ENCODE measurements around the gene TBX4.

TBX4 gene

GRCh38 chr17:61454381-61455323 lies 2.4 kb downstream of the TBX4 start:
- DNase-seq (ENCODE audit: low read depth): no peak

- no peak for DNase-seq (ENCODE audit: low read depth)
These were observed 3.3 kb downstream of the TBX4 start for GRCh38 chr17:61455324-61456060.

DNA sequence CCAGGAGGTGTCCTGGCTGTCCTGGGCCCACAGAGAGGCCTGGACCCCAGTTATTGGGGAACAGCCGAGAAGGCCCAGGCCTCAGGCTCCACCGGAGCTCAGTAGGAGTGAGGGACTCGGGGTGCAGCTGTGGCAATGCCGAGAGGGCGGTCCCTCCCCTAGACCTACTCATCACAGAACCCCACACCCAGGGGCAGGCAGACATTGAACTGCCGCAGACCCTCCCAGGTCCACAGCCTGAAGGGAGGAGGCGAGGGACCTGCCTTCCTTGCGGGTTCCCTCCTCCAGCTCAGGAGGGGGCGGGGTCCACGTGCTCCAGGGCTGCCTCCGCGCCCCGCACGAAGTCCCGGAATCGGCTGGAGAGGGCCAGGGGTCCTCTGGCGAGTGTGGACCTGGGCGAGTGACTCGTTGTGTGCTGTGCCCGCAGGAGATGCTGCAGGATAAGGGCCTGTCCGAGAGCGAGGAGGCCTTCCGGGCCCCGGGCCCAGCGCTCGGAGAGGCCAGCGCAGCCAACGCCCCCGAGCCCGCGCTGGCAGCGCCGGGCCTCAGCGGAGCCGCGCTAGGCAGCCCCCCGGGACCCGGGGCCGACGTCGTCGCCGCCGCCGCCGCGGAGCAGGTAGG lies 3.9 kb downstream of the TBX4 start:
- no peak for DNase-seq (ENCODE audit: low read depth)

DNA sequence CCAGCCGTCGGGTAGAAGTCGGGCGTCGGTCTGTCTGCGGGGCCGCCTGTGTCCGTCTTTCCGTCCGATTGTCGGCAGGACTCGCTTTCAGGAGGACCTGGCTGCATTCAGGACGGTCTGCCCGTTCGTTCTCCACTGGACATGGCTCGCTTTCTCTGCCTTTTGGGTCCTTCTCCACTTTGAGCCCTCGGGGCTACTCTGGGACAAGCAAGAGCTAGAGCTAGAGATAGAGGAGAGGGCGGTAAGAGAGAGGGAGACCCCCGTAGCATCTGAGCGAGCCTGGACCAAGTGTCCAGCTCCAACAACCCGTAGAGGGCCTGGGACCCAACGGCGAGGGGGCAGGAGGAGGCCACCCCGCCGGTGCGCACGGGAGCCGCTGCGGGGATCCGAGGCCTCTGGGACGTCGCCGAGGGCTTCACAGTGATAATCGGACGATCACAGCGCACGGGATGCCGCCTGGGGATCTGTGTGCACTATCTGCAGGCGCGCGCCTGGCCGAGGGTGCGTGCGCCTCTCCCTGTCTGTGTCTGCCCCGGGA lies 4.5 kb downstream of the TBX4 start:
- DNase-seq (ENCODE audit: low read depth): no peak

DNA sequence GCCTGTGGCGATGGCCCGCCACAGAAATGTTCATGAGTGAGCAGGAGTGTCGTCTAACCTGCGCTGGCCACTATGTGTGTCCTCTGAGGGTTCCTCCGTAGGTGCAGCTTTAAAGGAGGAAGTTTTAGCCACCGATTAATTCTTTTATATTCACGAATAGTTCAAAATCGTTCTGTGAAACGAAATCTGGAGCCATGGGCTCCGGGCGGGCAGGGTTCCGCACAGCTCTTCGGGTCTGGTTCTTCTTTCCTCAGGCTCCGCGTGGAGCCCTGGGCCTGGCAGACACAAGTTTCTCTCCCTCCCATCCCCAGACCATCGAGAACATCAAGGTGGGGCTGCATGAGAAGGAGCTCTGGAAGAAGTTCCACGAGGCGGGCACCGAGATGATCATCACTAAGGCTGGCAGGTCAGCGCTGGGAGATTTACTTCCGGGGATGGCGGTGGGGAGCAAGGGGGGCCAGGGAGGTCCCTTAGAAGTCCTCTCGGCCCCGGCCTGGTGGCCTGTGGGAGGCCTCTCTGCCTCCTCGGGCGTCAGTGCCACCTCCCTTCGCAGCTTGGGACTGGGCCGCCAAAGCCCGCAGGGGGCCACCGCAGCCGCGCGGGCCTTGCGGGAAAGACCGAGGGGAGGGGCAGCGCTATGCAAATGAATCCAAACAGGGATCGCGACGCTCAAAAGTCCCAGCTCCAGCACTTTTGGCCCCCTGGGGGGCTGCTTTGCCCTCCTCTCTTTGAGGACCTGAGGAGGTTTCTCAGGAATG lies 5.2 kb downstream of the TBX4 start:
- DNase-seq (ENCODE audit: low read depth): no peak

GRCh38 chr17:61458000-61458399 lies 5.8 kb downstream of the TBX4 start:
- no peak for DNase-seq (ENCODE audit: low read depth)

GRCh38 chr17:61458421-61459141 lies 6.4 kb downstream of the TBX4 start:
- DNase-seq (ENCODE audit: low read depth): no peak

GRCh38 chr17:61459142-61459809 lies 7.1 kb downstream of the TBX4 start:
- no peak for DNase-seq (ENCODE audit: low read depth)

- DNase-seq (ENCODE audit: low read depth): no peak
These were observed 7.9 kb downstream of the TBX4 start for GRCh38 chr17:61459939-61460718.

GRCh38 chr17:61460796-61461585 lies 8.8 kb downstream of the TBX4 start:
- no peak for DNase-seq (ENCODE audit: low read depth)

- no peak for DNase-seq (ENCODE audit: low read depth)
These were observed 9.4 kb downstream of the TBX4 start for GRCh38 chr17:61461586-61461966.

DNA sequence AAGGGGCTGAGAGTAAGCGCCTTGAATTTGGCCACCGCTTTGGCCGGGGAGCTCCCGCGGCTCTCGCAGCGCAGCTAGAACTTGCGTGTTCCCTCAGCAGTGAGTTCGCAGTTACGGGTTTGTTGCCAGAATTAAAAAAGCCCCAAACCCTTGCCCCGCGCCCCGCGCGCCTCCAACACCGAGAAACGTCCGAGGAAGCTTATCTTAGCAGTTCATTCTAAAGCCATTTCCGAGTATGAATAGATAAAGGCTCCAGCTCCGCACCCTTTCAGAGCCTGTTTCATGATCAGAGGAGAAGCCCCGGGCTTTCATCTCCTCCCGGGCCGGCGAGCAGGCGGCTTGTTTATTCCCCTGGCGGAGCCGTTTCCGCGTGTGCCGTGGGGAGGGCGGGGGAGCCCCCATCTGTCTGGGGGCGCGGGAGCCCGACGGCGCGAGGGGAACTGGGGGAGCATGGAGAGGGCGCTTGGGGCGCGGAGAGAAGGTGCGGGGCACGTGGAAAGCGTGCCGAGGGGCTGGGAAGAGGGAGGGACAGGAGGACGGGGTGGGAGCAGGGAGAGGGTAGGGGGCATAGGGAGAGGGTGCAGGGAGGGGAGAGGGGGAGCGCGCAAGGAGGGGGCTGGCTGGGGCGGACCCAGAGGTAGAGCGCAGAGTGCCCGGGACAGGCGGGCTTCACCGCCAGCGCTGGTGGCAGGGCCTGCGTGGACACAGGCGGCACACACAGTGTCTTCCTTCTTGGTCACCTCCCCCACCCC lies 9.9 kb downstream of the TBX4 start:
- no peak for DNase-seq (ENCODE audit: low read depth)

GRCh38 chr17:61462719-61463315 lies 10.6 kb downstream of the TBX4 start:
- DNase-seq (ENCODE audit: low read depth): no peak

DNA sequence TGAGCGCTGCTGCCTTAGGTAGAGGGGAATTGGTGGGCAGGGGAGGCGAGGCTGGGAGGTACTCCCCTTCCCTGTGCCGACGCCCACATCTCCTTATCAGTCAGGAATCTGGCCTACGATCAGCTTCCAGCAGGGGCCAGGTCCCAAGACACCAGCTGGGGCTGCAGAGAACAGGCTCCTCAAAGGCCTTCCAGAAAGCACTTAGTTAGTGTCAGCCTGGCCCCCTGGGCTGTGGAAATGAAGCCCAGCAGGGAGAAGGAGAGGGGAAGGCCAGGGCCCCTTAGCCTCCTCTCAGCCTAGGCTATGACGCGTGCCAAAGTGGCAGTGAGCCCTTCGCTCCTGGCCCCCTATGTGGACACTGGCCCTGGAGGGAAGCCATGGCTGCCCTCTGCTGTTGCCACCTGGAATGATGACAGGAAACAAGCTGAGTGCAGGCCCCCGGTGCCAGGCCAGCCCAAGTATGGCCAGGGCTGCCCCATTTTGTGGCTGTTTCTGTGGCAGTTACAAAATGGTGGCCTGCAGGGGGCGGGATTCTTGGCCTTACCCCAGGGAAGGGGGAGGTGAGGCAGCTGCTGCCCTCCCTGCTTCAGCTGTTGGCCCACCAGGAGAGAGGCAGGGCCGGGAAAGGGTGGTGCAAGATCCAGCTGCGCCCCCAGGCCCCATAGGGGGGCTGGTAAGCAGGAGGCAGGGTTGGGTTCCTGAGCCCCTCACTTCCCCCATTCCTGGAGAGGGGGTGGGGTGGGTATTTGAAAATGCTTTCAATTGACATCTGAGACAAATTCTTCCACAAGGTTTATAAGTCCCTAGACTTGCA lies 11.3 kb downstream of the TBX4 start:
- no peak for DNase-seq (ENCODE audit: low read depth)

- no peak for DNase-seq (ENCODE audit: low read depth)
These were observed 12.1 kb downstream of the TBX4 start for GRCh38 chr17:61464130-61464842.

DNA sequence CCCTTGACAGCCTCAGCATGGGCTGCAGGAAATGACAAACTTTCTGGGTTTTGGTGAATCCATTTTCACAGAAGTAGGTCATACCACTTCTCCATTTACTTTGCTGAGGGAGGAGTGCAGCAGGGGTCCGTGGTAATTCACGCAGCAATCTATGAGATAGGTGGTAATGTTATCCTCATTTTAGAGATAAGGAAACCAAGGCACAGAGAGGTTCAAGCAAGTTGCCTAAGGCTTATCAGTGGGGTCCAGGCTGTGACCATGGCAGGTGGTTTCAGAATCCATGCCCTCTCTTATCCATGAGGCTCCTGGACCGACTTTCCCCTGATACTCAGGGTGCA lies 12.6 kb downstream of the TBX4 start:
- DNase-seq (ENCODE audit: low read depth): no peak
